Activated naive CD4-positive, alpha-beta T cell treated with anti-CD3 and anti-CD28 coated beads, Interleukin-2, amount 10 ng/mL, durations not matched to agents 5 hours and 36 hours (primary cell): ENCODE results near the gene CCDC177. TPM values are rescaled to one million over a fixed set of nuclear protein-coding genes. Genes with fewer than 3 reads are reported as not detected.

ENCODE experiments used
- total RNA-seq, 2 experiments: library from RNA; stranded (reverse); gene quantifications; one replicate each; pipeline ENCODE4 v1.2.3, GENCODE V29; 2021

The CCDC177 gene
- not detected for total RNA-seq

GRCh38 chr14:69574263-69574953, at the start of gene CCDC177:
CCDC177 (minus strand) TSS chr14:69574871; CDS start chr14:69573622, 1,249 bp downstream.

GRCh38 chr14:69611172-69612013, 36.7 kb upstream of the CCDC177 start, which contains the start of gene SUSD6:
SUSD6 (plus strand) TSS chr14:69611596; CDS start chr14:69658593, 46,997 bp downstream.

Other genes with a start within 250 kb of the CCDC177 start
- gene ERH, start 176.6 kb downstream of the CCDC177 start, total RNA-seq, result 100 to 1,000 TPM; 219 to 229 TPM
- gene SLC39A9, start 176.2 kb downstream of the CCDC177 start, total RNA-seq, result 10 to 100 TPM; 40.1 to 40.8 TPM
- under 1 TPM; 0.05 to 0.15 TPM for gene PLEKHD1, start 90.1 kb downstream of the CCDC177 start, total RNA-seq
- gene SUSD6, start 36.7 kb upstream of the CCDC177 start, total RNA-seq, result 10 to 100 TPM; 45.3 to 47.5 TPM
- 100 to 1,000 TPM; 434 to 463 TPM for gene SRSF5, start 192.3 kb upstream of the CCDC177 start, total RNA-seq
- not detected for gene SLC10A1, start 222.4 kb upstream of the CCDC177 start, total RNA-seq